Measurements from ENCODE around the gene TIGAR.

TIGAR gene

GRCh38 chr12:4320853-4321701, at the start of gene TIGAR:
TSS of gene TIGAR (plus strand) at chr12:4321213. CDS start at chr12:4321272, 59 bp downstream.
- DNase-seq = peak; percentile 42 to 96 (median 88)

GRCh38 chr12:4271717-4272423, 49.1 kb upstream of the TIGAR start:
- DNase-seq = peak in 36 of 56 donors; percentile 37 to 80 (median 60)

GRCh38 chr12:4272424-4273272, 48.4 kb upstream of the TIGAR start:
- DNase-seq = peak in 14 of 56 donors; percentile 32 to 72 (median 50)

GRCh38 chr12:4273273-4273651, 47.8 kb upstream of the TIGAR start:
- DNase-seq = no peak

- peak in 48 of 56 donors; percentile 27 to 90 (median 76) for DNase-seq
These were observed 47.2 kb upstream of the TIGAR start, which contains the start of gene CCND2 for GRCh38 chr12:4273652-4274395. TSS of gene CCND2 (plus strand) at chr12:4273762. CDS start at chr12:4274041, 279 bp downstream.

GRCh38 chr12:4274396-4275015, 46.5 kb upstream of the TIGAR start:
- peak in 4 of 56 donors; percentile 26 to 44 (median 31) for DNase-seq

GRCh38 chr12:4275016-4275869, 45.8 kb upstream of the TIGAR start:
- DNase-seq = peak in 1 of 56 donors; percentile 42

GRCh38 chr12:4275870-4276301, 45.1 kb upstream of the TIGAR start:
- DNase-seq = no peak

- DNase-seq = peak in 48 of 56 donors; percentile 41 to 84 (median 69)
These were observed 44.3 kb upstream of the TIGAR start for GRCh38 chr12:4276524-4277204.

GRCh38 chr12:4277205-4277543, 43.8 kb upstream of the TIGAR start:
- DNase-seq = no peak

GRCh38 chr12:4277857-4278256, 43.2 kb upstream of the TIGAR start:
- no peak for DNase-seq

- DNase-seq = peak in 11 of 56 donors; percentile 19 to 65 (median 34)
These were observed 42.5 kb upstream of the TIGAR start for GRCh38 chr12:4278329-4279197.

GRCh38 chr12:4279198-4279690, 41.8 kb upstream of the TIGAR start:
- no peak for DNase-seq

- DNase-seq = peak in 4 of 56 donors; percentile 21 to 35 (median 33)
These were observed 40.5 kb upstream of the TIGAR start for GRCh38 chr12:4280351-4281163.

GRCh38 chr12:4281173-4281654, 39.8 kb upstream of the TIGAR start:
- no peak for DNase-seq

Measured in amygdala (tissue), 56 donors.